GM12872 (cell line): ENCODE results near the gene TRMT10A.

Experiments used
- TF ChIP-seq, protein P1 (sequence below): IDR thresholded peaks from 3 replicates; pipeline ENCODE4 v1.5.1; 2011; ENCODE audit warnings: low read depth, mild to moderate bottlenecking, low read length, moderate library complexity; ENCODE audit not compliant: insufficient read depth

The TRMT10A gene

GRCh38 chr4:99510721-99511120 is 53.1 kb downstream of the TRMT10A start, which contains the start of gene C4orf17:
C4orf17 (plus strand) TSS chr4:99511021; CDS start chr4:99513082, 2,061 bp downstream.
- TF ChIP-seq, protein P1, sequence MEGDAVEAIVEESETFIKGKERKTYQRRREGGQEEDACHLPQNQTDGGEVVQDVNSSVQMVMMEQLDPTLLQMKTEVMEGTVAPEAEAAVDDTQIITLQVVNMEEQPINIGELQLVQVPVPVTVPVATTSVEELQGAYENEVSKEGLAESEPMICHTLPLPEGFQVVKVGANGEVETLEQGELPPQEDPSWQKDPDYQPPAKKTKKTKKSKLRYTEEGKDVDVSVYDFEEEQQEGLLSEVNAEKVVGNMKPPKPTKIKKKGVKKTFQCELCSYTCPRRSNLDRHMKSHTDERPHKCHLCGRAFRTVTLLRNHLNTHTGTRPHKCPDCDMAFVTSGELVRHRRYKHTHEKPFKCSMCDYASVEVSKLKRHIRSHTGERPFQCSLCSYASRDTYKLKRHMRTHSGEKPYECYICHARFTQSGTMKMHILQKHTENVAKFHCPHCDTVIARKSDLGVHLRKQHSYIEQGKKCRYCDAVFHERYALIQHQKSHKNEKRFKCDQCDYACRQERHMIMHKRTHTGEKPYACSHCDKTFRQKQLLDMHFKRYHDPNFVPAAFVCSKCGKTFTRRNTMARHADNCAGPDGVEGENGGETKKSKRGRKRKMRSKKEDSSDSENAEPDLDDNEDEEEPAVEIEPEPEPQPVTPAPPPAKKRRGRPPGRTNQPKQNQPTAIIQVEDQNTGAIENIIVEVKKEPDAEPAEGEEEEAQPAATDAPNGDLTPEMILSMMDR, result no peak

DNA sequence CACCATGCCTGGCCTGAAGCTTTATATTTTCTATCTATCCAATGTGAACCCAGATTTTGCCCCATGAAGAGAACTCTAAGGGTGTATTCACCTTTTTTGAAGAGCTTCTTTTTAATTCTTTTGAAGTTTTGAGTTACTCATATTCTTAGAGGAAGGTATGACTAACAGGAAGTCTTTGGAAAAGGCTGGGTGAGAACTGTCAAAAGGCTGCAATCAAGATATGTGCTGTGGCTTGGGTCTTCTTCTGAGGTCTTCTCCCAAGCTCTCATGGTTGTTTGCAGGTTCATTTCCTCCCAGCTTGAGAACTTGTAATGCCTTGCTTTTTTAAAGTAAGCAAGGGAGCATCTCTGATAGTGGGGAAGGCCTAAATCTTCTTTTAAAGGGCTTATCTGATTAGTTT is 56.1 kb downstream of the TRMT10A start:
- TF ChIP-seq, protein P1, result no peak

DNA sequence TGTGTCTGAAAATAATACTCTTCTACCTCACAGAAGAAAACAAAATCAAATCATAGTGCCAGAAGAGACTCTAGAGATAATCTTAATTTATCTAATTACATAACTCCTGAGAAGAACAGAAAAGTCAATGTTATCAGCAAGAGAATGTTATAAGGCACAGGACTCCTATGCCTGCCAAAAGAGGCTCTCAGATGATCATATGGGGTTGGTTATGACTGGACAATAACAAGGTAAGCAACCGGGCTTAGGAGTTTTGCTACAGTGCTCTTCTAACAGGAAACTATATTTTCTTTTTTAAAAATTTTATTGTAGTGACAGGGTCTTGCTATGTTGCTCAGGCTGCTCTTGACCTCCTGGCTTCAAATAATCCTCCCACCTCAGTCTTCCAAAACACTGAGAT is 56.5 kb downstream of the TRMT10A start:
- TF ChIP-seq, protein P1, result no peak

DNA sequence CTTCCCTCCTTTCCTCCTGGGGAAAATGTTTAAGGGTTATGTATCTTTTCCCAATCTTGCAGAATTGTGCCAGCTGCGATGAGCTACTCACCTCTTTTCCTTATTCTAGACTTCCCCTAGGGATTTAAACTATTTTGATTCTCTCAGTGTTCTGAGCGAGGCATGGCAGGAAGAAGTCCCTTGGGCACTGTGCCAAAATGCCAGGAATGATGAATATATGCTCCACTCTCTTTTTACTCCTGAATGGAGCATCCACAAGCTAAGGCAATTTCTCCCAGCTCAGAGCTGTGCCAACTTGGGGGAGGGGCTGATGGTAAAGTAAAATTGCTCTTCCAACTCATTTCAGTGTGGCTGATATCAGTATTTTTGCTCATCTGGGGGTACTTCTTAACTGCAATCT is 57.1 kb downstream of the TRMT10A start:
- TF ChIP-seq, protein P1, result no peak

DNA sequence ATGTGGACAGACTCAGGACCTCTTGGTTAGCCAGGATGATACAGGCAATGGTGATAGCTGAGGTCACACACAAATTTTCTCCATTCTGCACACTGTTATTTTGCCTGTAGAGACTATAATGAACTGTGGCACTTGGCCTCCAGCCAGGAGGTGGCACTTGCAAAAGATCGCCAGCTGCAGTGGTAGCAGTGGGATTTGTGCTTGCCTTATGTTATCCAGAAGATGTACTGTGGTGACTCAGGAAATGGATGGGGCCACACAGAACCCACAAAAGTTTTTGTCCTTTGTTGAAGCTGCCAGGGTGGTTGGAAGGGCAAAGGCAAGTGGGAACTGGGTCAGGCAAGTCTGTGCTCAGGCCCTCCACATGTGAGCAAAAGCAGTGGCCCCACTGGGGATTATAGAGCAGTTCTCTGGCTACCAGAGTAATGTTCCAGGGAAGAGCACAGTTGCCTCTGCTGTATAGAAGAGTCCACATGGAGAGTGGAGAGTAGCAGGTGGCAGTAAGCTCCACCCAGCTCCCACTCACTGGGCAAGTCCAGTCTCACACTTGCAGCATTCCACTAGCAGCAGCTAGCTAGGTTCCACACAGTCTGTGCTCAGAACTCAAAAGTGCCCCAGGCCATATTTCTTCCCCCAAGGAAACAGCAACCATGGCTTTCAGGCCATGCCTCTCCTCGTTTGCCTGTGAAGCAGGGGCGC is 58.9 kb downstream of the TRMT10A start:
- TF ChIP-seq, protein P1, result no peak
